ENCODE data around the gene KCNC4. TPM values are rescaled to one million over a fixed set of nuclear protein-coding genes. Genes with fewer than 3 reads are reported as not detected.

Gene KCNC4
- polyA plus RNA-seq, 2 of the 4 experiments (the other 2 are of a cell fraction), result 1.1 to 2.4 TPM

DNA sequence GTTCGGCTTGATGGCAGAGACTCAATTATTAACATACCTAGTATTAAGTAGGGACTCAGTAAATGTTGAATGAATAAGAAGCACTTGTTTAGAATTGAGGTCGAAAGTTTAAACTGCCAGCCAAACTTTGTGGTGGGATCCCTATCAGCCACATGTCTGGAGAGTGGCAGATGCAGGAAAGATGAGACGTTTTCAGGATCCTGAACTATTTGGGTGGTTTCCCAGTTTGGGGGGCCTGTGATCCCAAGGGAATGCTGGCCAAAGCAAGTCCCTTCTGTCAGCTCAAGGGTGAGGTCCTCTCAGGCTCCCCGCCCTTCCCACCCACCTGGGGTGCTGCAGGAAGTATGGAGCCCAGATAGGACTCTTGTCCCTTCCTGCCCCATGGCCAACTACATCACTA, 38.6 kb downstream of the KCNC4 start:
- H3K4me1 ChIP-seq, result no peaks in the 10 kb centered on the region
- H3K9me3 ChIP-seq, result no peaks in the 10 kb centered on the region
- 46% methylated on average over 4 of the region's 4 CpGs for WGBS (ENCODE audit: missing lambda C conversion rate)
- no peak overlapping the region for H3K4me2 ChIP-seq
- no peak overlapping the region for H3K4me3 ChIP-seq
- CTCF ChIA-PET, result interaction anchor here (1.1 to 1.3 kb wide), 2 partner anchors 27 to 64 kb away, joined by 3 read pairs; no protein-coding TSS in a partner anchor
- TF ChIP-seq, protein P1, sequence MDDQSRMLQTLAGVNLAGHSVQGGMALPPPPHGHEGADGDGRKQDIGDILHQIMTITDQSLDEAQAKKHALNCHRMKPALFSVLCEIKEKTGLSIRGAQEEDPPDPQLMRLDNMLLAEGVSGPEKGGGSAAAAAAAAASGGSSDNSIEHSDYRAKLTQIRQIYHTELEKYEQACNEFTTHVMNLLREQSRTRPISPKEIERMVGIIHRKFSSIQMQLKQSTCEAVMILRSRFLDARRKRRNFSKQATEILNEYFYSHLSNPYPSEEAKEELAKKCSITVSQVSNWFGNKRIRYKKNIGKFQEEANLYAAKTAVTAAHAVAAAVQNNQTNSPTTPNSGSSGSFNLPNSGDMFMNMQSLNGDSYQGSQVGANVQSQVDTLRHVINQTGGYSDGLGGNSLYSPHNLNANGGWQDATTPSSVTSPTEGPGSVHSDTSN (IDR thresholded peaks at IDR 0.05), result no peak
- TF ChIP-seq, protein P2, sequence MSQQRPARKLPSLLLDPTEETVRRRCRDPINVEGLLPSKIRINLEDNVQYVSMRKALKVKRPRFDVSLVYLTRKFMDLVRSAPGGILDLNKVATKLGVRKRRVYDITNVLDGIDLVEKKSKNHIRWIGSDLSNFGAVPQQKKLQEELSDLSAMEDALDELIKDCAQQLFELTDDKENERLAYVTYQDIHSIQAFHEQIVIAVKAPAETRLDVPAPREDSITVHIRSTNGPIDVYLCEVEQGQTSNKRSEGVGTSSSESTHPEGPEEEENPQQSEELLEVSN (IDR thresholded peaks at IDR 0.05; ENCODE audit: borderline replicate concordance, low read depth), result no peak
- TF ChIP-seq JUNB (IDR thresholded peaks at IDR 0.05), result no peak
- TF ChIP-seq, protein P3, sequence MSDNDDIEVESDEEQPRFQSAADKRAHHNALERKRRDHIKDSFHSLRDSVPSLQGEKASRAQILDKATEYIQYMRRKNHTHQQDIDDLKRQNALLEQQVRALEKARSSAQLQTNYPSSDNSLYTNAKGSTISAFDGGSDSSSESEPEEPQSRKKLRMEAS (IDR thresholded peaks at IDR 0.05), result no peak
- TF ChIP-seq HOXA7 (CRISPR knock-in tag; IDR thresholded peaks at IDR 0.05), result no peak
- TF ChIP-seq CBX2 (IDR thresholded peaks at IDR 0.05; ENCODE audit: borderline replicate concordance, low read depth), result no peak
- no peak for TF ChIP-seq NPAS2 (CRISPR knock-in tag; IDR thresholded peaks at IDR 0.05; ENCODE audit: borderline replicate concordance)
- FAIRE-seq (no peak), ATAC-seq (no peak), DNase-seq (ENCODE audit: low read depth in 1 of 2, low spot score in 1 of 2) (no peak)
- no peak overlapping the region for H3K27ac ChIP-seq
- POLR2A ChIA-PET, result no interaction called here

DNA sequence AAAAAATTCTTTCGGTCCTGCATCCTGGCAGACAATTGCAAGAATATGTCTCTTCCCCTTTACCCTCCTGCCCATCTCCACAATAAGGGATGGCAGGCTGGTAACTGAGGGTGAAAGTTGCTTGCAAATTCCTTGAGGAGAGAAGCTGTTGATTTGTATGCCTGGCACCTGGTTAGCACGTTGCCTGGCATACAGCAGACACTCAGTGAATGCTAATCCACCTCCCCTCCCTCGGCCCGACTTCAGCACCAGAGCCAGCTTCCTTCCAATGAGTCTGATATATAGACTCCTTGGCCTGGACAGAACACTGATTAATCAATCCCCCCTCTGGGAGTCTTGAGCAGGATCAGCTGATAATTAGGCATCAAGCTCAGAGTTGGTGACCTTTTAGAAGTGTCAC, 39.1 kb downstream of the KCNC4 start:
- Histone ChIP-seq H3K4me1 (no peaks in the 10 kb centered on the region), H3K27ac (no peak overlapping the region), H3K4me3 (no peak overlapping the region), H3K9me3 (no peaks in the 10 kb centered on the region), H3K4me2 (no peak overlapping the region)
- ChIA-PET POLR2A (no interaction called here), CTCF (interaction anchor here (0.9 to 1.3 kb wide), 4 partner anchors 21 to 63 kb away, joined by 3 to 5 read pairs (median 3); no protein-coding TSS in a partner anchor)
- TF ChIP-seq HOXA7 (CRISPR knock-in tag; IDR thresholded peaks at IDR 0.05), result no peak
- TF ChIP-seq JUN (IDR thresholded peaks at IDR 0.05), result no peak
- no peak for TF ChIP-seq HOXB5 (CRISPR knock-in tag; IDR thresholded peaks at IDR 0.05)
- TF ChIP-seq, protein P4, sequence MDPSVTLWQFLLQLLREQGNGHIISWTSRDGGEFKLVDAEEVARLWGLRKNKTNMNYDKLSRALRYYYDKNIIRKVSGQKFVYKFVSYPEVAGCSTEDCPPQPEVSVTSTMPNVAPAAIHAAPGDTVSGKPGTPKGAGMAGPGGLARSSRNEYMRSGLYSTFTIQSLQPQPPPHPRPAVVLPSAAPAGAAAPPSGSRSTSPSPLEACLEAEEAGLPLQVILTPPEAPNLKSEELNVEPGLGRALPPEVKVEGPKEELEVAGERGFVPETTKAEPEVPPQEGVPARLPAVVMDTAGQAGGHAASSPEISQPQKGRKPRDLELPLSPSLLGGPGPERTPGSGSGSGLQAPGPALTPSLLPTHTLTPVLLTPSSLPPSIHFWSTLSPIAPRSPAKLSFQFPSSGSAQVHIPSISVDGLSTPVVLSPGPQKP (IDR thresholded peaks at IDR 0.05; ENCODE audit: low read depth, low read length), result no peak
- TF ChIP-seq, protein P1 (IDR thresholded peaks at IDR 0.05), result no peak
- no peak for TF ChIP-seq ZSCAN20 (CRISPR knock-in tag; IDR thresholded peaks at IDR 0.05)
- TF ChIP-seq FOSB (CRISPR knock-in tag; IDR thresholded peaks at IDR 0.05), result no peak
- TF ChIP-seq, protein P5, sequence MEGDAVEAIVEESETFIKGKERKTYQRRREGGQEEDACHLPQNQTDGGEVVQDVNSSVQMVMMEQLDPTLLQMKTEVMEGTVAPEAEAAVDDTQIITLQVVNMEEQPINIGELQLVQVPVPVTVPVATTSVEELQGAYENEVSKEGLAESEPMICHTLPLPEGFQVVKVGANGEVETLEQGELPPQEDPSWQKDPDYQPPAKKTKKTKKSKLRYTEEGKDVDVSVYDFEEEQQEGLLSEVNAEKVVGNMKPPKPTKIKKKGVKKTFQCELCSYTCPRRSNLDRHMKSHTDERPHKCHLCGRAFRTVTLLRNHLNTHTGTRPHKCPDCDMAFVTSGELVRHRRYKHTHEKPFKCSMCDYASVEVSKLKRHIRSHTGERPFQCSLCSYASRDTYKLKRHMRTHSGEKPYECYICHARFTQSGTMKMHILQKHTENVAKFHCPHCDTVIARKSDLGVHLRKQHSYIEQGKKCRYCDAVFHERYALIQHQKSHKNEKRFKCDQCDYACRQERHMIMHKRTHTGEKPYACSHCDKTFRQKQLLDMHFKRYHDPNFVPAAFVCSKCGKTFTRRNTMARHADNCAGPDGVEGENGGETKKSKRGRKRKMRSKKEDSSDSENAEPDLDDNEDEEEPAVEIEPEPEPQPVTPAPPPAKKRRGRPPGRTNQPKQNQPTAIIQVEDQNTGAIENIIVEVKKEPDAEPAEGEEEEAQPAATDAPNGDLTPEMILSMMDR (IDR thresholded peaks at IDR 0.05), result no peak
- TF ChIP-seq HDAC2 (IDR thresholded peaks at IDR 0.05), result no peak
- TF ChIP-seq, protein P6, sequence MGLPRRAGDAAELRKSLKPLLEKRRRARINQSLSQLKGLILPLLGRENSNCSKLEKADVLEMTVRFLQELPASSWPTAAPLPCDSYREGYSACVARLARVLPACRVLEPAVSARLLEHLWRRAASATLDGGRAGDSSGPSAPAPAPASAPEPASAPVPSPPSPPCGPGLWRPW (IDR thresholded peaks at IDR 0.05), result no peak
- TF ChIP-seq POLR2A (IDR thresholded peaks at IDR 0.05; ENCODE audit: low read length), result no peak
- TF ChIP-seq, protein P7, sequence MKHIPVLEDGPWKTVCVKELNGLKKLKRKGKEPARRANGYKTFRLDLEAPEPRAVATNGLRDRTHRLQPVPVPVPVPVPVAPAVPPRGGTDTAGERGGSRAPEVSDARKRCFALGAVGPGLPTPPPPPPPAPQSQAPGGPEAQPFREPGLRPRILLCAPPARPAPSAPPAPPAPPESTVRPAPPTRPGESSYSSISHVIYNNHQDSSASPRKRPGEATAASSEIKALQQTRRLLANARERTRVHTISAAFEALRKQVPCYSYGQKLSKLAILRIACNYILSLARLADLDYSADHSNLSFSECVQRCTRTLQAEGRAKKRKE (CRISPR knock-in tag; IDR thresholded peaks at IDR 0.05; ENCODE audit: low read depth), result no peak
- no peak for FAIRE-seq
- 54% methylated on average over 4 of the region's 4 CpGs for WGBS (ENCODE audit: missing lambda C conversion rate)
- DNase-seq (ENCODE audit: low read depth in 1 of 2, low spot score in 1 of 2), result no peak
- no peak for ATAC-seq

All from A549 (cell line).